ENCODE results near the gene CAV1. TPM values are rescaled to one million over a fixed set of nuclear protein-coding genes. Genes with fewer than 3 reads are reported as not detected.
A peak's percentile ranks its signal among the peaks of the same experiment; 100 is the strongest.

The CAV1 gene
- total RNA-seq, 1 experiment from 2014 or later: 23.7 TPM

- Histone ChIP-seq H3K27ac (no peak overlapping the region), H3K36me3 (peaks cover 2% of the 10 kb centered on the region), H3K4me1 (no peaks in the 10 kb centered on the region; the same call in 1 of the 2 replicates), H3K27me3 (no peaks in the 10 kb centered on the region), H3K4me3 (no peak overlapping the region), H3K9me3 (replicated peaks) (no peaks in the 10 kb centered on the region)
- DNase-seq: no peak
Measured at GRCh38 chr7:116551692-116552091, 26.9 kb downstream of the CAV1 start.

- no peak overlapping the region for H3K4me3 ChIP-seq
- H3K36me3 ChIP-seq: no peaks in the 10 kb centered on the region; the same call in 1 of the 2 replicates
- DNase-seq: no peak
- H3K9me3 ChIP-seq (replicated peaks): no peaks in the 10 kb centered on the region
- no peaks in the 10 kb centered on the region for H3K27me3 ChIP-seq
- no peaks in the 10 kb centered on the region; the same call in 1 of the 2 replicates for H3K4me1 ChIP-seq
- no peak overlapping the region for H3K27ac ChIP-seq
Measured at GRCh38 chr7:116552602-116553001, 27.8 kb downstream of the CAV1 start.

- Histone ChIP-seq H3K9me3 (replicated peaks) (no peaks in the 10 kb centered on the region), H3K36me3 (no peaks in the 10 kb centered on the region; the same call in 1 of the 2 replicates), H3K4me3 (no peak overlapping the region), H3K27ac (no peak overlapping the region), H3K27me3 (no peaks in the 10 kb centered on the region), H3K4me1 (no peaks in the 10 kb centered on the region; the same call in 1 of the 2 replicates)
- DNase-seq: no peak
Measured at GRCh38 chr7:116553168-116553964, 28.5 kb downstream of the CAV1 start.

- H3K36me3 ChIP-seq: no peaks in the 10 kb centered on the region; the same call in 1 of the 2 replicates
- H3K9me3 ChIP-seq (replicated peaks): no peaks in the 10 kb centered on the region
- no peak overlapping the region for H3K27ac ChIP-seq
- H3K4me3 ChIP-seq: no peak overlapping the region
- H3K27me3 ChIP-seq: no peaks in the 10 kb centered on the region
- DNase-seq: no peak
- H3K4me1 ChIP-seq: no peaks in the 10 kb centered on the region; the same call in 1 of the 2 replicates
Measured at GRCh38 chr7:116554436-116554835, 29.6 kb downstream of the CAV1 start.

- no peaks in the 10 kb centered on the region for H3K27me3 ChIP-seq
- H3K4me1 ChIP-seq: peaks cover 3% of the 10 kb centered on the region
- peak; percentile 24 to 58 for DNase-seq
- H3K4me3 ChIP-seq: no peak overlapping the region
- peaks cover 4% of the 10 kb centered on the region; the same call in 1 of the 2 replicates for H3K36me3 ChIP-seq
- H3K9me3 ChIP-seq (replicated peaks): no peaks in the 10 kb centered on the region
- no peak overlapping the region for H3K27ac ChIP-seq
Measured at GRCh38 chr7:116554911-116555310, 30.1 kb downstream of the CAV1 start.

GRCh38 chr7:116557066-116557585, 32.3 kb downstream of the CAV1 start:
- no peak overlapping the region for H3K4me3 ChIP-seq
- no peak for DNase-seq
- H3K9me3 ChIP-seq (replicated peaks): no peaks in the 10 kb centered on the region
- no peak overlapping the region for H3K27ac ChIP-seq
- H3K27me3 ChIP-seq: no peaks in the 10 kb centered on the region
- peaks cover 7% of the 10 kb centered on the region; the same call in 1 of the 2 replicates for H3K36me3 ChIP-seq
- peaks cover 7% of the 10 kb centered on the region for H3K4me1 ChIP-seq

- H3K4me1 ChIP-seq: peaks cover 7% of the 10 kb centered on the region
- no peak overlapping the region for H3K27ac ChIP-seq
- H3K27me3 ChIP-seq: no peaks in the 10 kb centered on the region
- H3K4me3 ChIP-seq: no peak overlapping the region
- no peaks in the 10 kb centered on the region for H3K9me3 ChIP-seq (replicated peaks)
- H3K36me3 ChIP-seq: peaks cover 7% of the 10 kb centered on the region; the same call in 1 of the 2 replicates
- no peak for DNase-seq
Measured at GRCh38 chr7:116557901-116558300, 33.1 kb downstream of the CAV1 start.

GRCh38 chr7:116560021-116560970, 35.5 kb downstream of the CAV1 start:
- Histone ChIP-seq H3K27me3 (no peaks in the 10 kb centered on the region), H3K36me3 (peaks cover 7% of the 10 kb centered on the region; the same call in 1 of the 2 replicates), H3K4me1 (peaks cover 7% of the 10 kb centered on the region), H3K9me3 (replicated peaks) (no peaks in the 10 kb centered on the region), H3K27ac (no peak overlapping the region), H3K4me3 (no peak overlapping the region)
- peak; percentile 34 to 60 for DNase-seq

- no peak overlapping the region for H3K27ac ChIP-seq
- H3K4me3 ChIP-seq: no peak overlapping the region
- DNase-seq: no peak
- H3K9me3 ChIP-seq (replicated peaks): no peaks in the 10 kb centered on the region
- peaks cover 7% of the 10 kb centered on the region for H3K4me1 ChIP-seq
- no peaks in the 10 kb centered on the region for H3K27me3 ChIP-seq
- peaks cover 7% of the 10 kb centered on the region; the same call in 1 of the 2 replicates for H3K36me3 ChIP-seq
Measured at GRCh38 chr7:116561697-116562483, 37.1 kb downstream of the CAV1 start.

GRCh38 chr7:116562529-116563121, 37.8 kb downstream of the CAV1 start:
- DNase-seq: no peak
- Histone ChIP-seq H3K4me1 (peaks cover 7% of the 10 kb centered on the region), H3K9me3 (replicated peaks) (no peaks in the 10 kb centered on the region)

GRCh38 chr7:116565981-116566380, 41.1 kb downstream of the CAV1 start:
- no peaks in the 10 kb centered on the region for H3K9me3 ChIP-seq (replicated peaks)
- no peak for DNase-seq
- no peak overlapping the region for H3K27ac ChIP-seq
- peaks cover 17% of the 10 kb centered on the region for H3K4me1 ChIP-seq
- no peak overlapping the region for H3K4me3 ChIP-seq
- H3K36me3 ChIP-seq: no peaks in the 10 kb centered on the region
- H3K27me3 ChIP-seq: no peaks in the 10 kb centered on the region

More at GRCh38 chr7:116562529-116563121, 37.8 kb downstream of the CAV1 start:
- H3K27ac ChIP-seq: no peak overlapping the region
- no peak overlapping the region for H3K4me3 ChIP-seq
- no peaks in the 10 kb centered on the region for H3K27me3 ChIP-seq
- H3K36me3 ChIP-seq: peaks cover 7% of the 10 kb centered on the region; the same call in 1 of the 2 replicates

- no peak overlapping the region for H3K27ac ChIP-seq
- H3K4me1 ChIP-seq: peaks cover 22% of the 10 kb centered on the region
- H3K9me3 ChIP-seq (replicated peaks): no peaks in the 10 kb centered on the region
- no peak for DNase-seq
- no peaks in the 10 kb centered on the region for H3K27me3 ChIP-seq
- H3K36me3 ChIP-seq: no peaks in the 10 kb centered on the region
- no peak overlapping the region for H3K4me3 ChIP-seq
Measured at GRCh38 chr7:116566666-116567065, 41.8 kb downstream of the CAV1 start.

- Histone ChIP-seq H3K4me1 (peaks cover 32% of the 10 kb centered on the region), H3K27ac (peak overlapping the region; percentile 93), H3K9me3 (replicated peaks) (no peaks in the 10 kb centered on the region), H3K27me3 (no peaks in the 10 kb centered on the region), H3K36me3 (no peaks in the 10 kb centered on the region), H3K4me3 (no peak overlapping the region)
- DNase-seq: no peak
Measured at GRCh38 chr7:116569737-116570136, 44.9 kb downstream of the CAV1 start.

All from SJCRH30 (cell line).